Measurements from ENCODE around the gene CC2D2B.
A peak's percentile ranks its signal among the peaks of the same experiment; 100 is the strongest.
"Not testable (repeated sequence)": the region's sequence is repeated elsewhere in the genome, so short reads cannot be mapped to it uniquely, and the experiment has no call there.

Gene CC2D2B

GRCh38 chr10:96017191-96017687, 109.5 kb downstream of the CC2D2B start:
- no peak for DNase-seq (ENCODE audit: low read depth)

GRCh38 chr10:96021332-96021731, 113.6 kb downstream of the CC2D2B start:
- DNase-seq (ENCODE audit: low read depth): no peak

GRCh38 chr10:96022739-96023138, 115.0 kb downstream of the CC2D2B start:
- DNase-seq (ENCODE audit: low read depth): no peak

- DNase-seq (ENCODE audit: low read depth): no peak
Measured at GRCh38 chr10:96023168-96023567, 115.4 kb downstream of the CC2D2B start.

GRCh38 chr10:96025566-96025965, 117.8 kb downstream of the CC2D2B start:
- DNase-seq (ENCODE audit: low read depth): no peak

GRCh38 chr10:96034625-96035024, 126.8 kb downstream of the CC2D2B start:
- DNase-seq (ENCODE audit: low read depth): no peak

- no peak for DNase-seq (ENCODE audit: low read depth)
Measured at GRCh38 chr10:96038476-96039387, 131.0 kb downstream of the CC2D2B start.

GRCh38 chr10:96041146-96041545, 133.4 kb downstream of the CC2D2B start:
- DNase-seq (ENCODE audit: low read depth): no peak

GRCh38 chr10:96043033-96043892, 135.5 kb downstream of the CC2D2B start, which contains the start of gene CCNJ:
Gene CCNJ, plus strand, starts transcription at chr10:96043583. Its CDS starts 811 bp downstream, at chr10:96044394.
- DNase-seq (ENCODE audit: low read depth): peak; percentile 70

- DNase-seq (ENCODE audit: low read depth): peak; percentile 30
Measured at GRCh38 chr10:96043893-96044715, 136.3 kb downstream of the CC2D2B start.

GRCh38 chr10:96044736-96045135, 137.0 kb downstream of the CC2D2B start:
- DNase-seq (ENCODE audit: low read depth): no peak

GRCh38 chr10:96046546-96046945, 138.8 kb downstream of the CC2D2B start:
- no peak for DNase-seq (ENCODE audit: low read depth)

- DNase-seq (ENCODE audit: low read depth): no peak
Measured at GRCh38 chr10:96047004-96047649, 139.4 kb downstream of the CC2D2B start.

- not testable (repeated sequence) for DNase-seq (ENCODE audit: low read depth)
Measured at GRCh38 chr10:96047925-96048324, 140.2 kb downstream of the CC2D2B start.

GRCh38 chr10:96049340-96049739, 141.6 kb downstream of the CC2D2B start:
- no peak for DNase-seq (ENCODE audit: low read depth)

- DNase-seq (ENCODE audit: low read depth): no peak
Measured at GRCh38 chr10:96053985-96054384, 146.2 kb downstream of the CC2D2B start.

GRCh38 chr10:96056787-96057186, 149.0 kb downstream of the CC2D2B start:
- no peak for DNase-seq (ENCODE audit: low read depth)

- no peak for DNase-seq (ENCODE audit: low read depth)
Measured at GRCh38 chr10:96061232-96061631, 153.5 kb downstream of the CC2D2B start.

GRCh38 chr10:96072674-96073073, 164.9 kb downstream of the CC2D2B start:
- no peak for DNase-seq (ENCODE audit: low read depth)

GRCh38 chr10:96073722-96074121, 165.9 kb downstream of the CC2D2B start:
- DNase-seq (ENCODE audit: low read depth): no peak

- no peak for DNase-seq (ENCODE audit: low read depth)
Measured at GRCh38 chr10:96074776-96075175, 167.0 kb downstream of the CC2D2B start.

Data from activated T-cell treated with anti-CD3 and anti-CD28 coated beads for 1 hour (primary cell).